ENCODE results near the gene CNNM4.

DNA sequence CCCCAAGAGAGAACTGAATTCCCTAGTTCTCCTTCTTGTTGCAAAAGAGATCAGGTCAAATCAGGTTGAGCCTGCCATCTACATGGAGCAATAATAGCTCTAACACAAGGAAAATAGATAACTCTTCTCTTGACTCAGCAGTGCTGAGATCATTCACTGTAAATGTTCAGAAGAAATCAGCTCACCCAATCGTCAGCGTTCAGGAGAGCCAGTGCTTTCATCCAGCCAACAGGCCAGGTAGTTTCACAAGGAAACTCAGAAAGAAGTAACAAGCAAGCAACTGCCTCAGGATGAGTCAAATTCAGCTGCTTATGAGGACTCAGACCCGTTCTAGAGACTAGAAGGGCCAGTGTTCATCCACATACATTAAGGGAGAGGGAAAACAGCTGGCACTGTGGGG, 26.8 kb upstream of the CNNM4 start:
- TF ChIP-seq BHLHE40 (IDR thresholded peaks at IDR 0.05; ENCODE audit: low read depth, low read length) (no peak), FOS (IDR thresholded peaks at IDR 0.05; ENCODE audit: low read depth, low read length) (no peak), RAD21 (IDR thresholded peaks at IDR 0.05; ENCODE audit: low read length) (no peak), CEBPB (IDR thresholded peaks at IDR 0.05; ENCODE audit: low read depth, low read length) (no peak), POLR2A (IDR thresholded peaks at IDR 0.05; ENCODE audit: low read depth, low read length) (no peak), SMC3 (IDR thresholded peaks at IDR 0.05; ENCODE audit: low read depth, low read length) (no peak), RCOR1 (IDR thresholded peaks at IDR 0.05; ENCODE audit: insufficient replicate concordance, low read length) (no peak), MAZ (IDR thresholded peaks at IDR 0.05; ENCODE audit: borderline replicate concordance, low read depth, low read length) (no peak), MXI1 (IDR thresholded peaks at IDR 0.05; ENCODE audit: borderline replicate concordance, low read depth, low read length) (no peak), MAFK (IDR thresholded peaks at IDR 0.05; ENCODE audit: low read depth, low read length) (no peak)
- TF ChIP-seq, protein P1, sequence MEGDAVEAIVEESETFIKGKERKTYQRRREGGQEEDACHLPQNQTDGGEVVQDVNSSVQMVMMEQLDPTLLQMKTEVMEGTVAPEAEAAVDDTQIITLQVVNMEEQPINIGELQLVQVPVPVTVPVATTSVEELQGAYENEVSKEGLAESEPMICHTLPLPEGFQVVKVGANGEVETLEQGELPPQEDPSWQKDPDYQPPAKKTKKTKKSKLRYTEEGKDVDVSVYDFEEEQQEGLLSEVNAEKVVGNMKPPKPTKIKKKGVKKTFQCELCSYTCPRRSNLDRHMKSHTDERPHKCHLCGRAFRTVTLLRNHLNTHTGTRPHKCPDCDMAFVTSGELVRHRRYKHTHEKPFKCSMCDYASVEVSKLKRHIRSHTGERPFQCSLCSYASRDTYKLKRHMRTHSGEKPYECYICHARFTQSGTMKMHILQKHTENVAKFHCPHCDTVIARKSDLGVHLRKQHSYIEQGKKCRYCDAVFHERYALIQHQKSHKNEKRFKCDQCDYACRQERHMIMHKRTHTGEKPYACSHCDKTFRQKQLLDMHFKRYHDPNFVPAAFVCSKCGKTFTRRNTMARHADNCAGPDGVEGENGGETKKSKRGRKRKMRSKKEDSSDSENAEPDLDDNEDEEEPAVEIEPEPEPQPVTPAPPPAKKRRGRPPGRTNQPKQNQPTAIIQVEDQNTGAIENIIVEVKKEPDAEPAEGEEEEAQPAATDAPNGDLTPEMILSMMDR (conservative IDR thresholded peaks at IDR 0.05; ENCODE audit: low read depth, low read length): no peak
- TF ChIP-seq, protein P2, sequence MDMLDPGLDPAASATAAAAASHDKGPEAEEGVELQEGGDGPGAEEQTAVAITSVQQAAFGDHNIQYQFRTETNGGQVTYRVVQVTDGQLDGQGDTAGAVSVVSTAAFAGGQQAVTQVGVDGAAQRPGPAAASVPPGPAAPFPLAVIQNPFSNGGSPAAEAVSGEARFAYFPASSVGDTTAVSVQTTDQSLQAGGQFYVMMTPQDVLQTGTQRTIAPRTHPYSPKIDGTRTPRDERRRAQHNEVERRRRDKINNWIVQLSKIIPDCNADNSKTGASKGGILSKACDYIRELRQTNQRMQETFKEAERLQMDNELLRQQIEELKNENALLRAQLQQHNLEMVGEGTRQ (IDR thresholded peaks at IDR 0.05; ENCODE audit: low read depth, low read length): no peak
- TF ChIP-seq, protein P3, sequence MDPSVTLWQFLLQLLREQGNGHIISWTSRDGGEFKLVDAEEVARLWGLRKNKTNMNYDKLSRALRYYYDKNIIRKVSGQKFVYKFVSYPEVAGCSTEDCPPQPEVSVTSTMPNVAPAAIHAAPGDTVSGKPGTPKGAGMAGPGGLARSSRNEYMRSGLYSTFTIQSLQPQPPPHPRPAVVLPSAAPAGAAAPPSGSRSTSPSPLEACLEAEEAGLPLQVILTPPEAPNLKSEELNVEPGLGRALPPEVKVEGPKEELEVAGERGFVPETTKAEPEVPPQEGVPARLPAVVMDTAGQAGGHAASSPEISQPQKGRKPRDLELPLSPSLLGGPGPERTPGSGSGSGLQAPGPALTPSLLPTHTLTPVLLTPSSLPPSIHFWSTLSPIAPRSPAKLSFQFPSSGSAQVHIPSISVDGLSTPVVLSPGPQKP (IDR thresholded peaks at IDR 0.05; ENCODE audit: borderline replicate concordance, low read depth, low read length): no peak
